Iris pigment epithelial cell (primary cell): ENCODE data around the gene SMIM12.
A peak's percentile ranks its signal among the peaks of the same experiment; 100 is the strongest.

Experiments
- DNase-seq: peaks from one replicate; pipeline ENCODE4 v3.0.0-alpha.2; 2011; ENCODE audit warnings: low read depth

SMIM12 gene

DNA sequence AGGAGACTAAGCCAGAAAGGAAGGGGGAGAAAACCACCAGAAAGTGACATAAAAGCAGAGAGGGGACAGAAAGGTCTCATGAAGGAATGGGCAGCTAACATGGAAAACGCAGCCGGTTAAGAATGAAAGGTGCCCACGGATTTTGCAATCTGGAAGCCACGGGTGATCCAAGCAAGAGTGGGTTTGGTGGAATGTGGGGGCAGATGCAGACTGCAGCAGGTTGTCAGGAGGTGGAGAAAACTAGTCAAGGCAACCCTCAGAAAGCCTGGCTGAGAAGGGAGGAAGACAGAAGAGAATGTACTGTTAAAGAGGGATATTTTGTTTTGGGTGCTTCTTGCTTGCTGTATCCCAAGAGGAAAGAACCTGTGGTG lies 12.6 kb upstream of the SMIM12 start:
- DNase-seq: no peak

DNA sequence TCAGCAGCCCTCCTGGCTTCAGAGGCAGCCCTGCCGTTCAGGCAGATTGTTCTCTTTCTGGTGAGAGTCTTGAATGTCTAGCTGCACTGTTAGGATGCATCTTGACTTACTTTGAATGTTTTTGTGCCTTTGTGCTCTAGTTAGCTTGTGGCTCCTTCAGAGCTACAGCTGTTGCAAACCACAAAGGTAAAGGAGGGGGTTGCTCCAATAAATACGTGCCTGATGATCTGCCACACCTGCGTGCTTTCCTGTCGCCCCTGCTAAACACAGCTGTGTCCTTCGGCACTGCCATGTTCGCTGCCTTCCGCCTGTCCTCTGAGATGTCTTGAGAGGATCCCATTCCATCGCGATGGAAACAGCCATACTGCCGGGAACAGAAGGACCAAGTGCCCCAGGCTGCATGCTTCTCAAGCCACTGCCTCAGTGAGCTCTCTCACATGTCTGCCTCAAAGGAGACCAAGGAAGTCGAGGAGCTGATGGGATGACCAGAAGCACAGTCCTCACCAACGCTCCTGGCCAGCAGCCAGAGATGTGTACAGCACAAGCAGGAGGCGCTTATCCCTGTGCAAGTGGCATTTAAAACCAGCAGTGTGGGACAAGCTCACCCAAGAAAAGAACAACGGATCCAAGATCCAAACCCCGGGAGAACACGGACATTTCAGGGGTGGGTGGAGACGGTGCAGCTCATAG lies 12.0 kb upstream of the SMIM12 start:
- no peak for DNase-seq

DNA sequence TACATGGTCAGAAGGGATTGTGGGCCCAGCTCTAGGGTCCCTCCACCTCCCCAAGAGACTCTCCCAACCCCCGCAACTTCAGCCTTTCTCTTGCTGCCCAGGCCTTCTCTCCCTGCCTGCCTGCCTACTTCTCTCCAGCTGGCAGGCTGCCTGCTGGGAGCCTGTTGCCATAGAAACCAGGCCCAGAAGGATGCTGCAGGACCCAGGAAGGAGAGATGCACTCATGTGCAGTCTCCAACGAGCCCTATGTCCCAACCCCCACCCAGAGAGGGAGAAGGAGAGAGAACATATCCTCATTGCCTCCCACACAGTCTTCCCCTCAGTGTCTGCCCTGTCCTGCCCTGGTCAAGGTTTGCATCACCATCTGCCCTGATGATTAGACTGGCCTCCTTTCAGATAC lies 10.8 kb upstream of the SMIM12 start:
- DNase-seq: no peak

DNA sequence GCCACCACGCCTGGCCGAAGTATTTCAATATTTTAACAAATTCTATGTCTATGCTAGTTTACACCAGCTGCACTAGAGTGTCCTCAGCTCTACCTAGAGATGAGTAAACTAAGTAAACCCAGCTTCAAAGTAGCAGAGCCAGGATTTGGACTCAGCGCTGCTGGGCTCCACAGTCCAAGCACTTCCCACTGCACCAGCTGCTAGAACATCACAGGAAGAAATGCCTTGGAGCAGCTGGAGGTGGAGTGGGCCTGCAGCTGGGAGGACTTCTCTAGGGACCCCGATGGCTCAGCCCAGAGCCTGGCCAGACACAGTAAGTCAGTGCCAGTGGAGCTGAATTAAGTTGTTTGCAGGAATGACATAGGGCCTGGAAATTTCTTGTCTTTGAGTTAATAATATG lies 10.2 kb upstream of the SMIM12 start:
- DNase-seq: no peak

DNA sequence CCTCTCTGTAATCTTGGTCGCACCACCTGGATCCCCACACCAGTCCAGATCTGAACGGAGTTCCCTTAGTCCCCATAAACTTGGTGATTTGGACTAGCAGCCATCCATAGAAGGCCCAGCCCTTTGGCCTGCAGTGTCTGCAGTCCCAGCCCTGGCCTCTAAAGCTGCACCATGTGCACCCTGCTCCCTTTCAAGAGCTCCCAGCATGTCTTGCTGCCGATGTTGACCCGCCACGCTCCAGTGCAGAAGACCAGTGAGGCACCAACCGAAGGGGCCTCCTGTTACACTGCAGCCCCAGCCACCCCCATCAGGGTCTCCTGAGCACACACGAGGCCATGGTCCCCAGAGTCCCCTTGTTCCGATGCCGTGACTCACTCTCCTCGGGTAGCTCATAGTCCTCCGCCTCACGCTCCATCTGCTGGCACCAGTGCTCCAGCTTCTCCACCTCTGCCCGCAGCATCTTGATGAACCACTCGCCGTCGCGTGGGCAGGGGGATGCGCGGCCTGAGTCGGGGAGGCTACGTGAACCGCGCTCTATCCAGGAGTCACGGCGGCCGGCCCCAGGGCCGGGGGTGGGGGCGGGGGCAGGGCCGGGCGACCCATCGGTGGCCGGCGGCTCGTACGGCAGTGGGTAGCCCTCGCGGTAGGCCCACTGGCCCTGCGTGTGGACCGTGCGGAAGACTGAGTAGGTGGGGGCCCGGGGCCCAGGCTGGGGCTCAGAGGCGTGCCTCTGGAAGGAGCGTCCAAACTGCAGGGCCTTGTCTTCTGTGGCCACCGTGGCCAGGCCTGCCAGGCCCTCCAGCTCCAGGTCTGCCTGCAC lies 8.9 kb upstream of the SMIM12 start:
- no peak for DNase-seq

DNA sequence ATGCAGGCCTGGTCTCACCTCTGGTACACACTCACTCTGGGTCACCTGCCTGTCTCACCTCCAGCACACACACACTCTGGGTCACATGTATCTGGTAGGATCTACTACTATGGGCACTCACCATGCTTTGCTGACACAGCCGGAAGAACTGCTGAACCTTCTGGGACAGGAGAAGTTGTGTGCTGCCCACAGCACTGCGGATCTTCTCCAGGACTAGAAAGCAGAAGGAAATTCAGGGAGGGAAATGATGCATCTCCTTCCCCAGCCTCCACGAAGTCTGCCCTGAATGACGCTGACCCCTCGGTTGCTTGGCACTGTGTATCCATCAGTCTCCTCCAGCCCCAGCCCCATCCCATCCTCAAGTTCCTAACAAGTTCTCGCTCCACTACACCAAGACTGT lies 7.9 kb upstream of the SMIM12 start:
- DNase-seq: no peak

DNA sequence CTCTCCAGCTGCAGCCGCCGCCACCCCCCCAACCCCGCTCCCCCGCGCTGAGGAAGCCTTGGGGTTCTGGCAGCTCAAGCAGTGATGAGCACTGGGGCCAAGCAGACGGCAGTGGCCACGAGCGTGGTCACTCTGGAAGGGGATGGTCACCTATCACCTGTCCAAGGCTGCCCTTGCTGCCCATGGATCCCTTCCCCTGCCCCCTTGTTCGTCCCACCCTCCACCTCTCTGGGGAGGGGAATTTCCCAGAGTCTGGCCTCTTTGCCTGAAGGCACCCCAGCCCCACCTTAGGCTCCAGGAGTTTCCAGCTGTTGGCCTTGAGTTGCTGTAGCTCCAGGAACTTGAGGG lies 7.2 kb upstream of the SMIM12 start:
- DNase-seq: no peak

DNA sequence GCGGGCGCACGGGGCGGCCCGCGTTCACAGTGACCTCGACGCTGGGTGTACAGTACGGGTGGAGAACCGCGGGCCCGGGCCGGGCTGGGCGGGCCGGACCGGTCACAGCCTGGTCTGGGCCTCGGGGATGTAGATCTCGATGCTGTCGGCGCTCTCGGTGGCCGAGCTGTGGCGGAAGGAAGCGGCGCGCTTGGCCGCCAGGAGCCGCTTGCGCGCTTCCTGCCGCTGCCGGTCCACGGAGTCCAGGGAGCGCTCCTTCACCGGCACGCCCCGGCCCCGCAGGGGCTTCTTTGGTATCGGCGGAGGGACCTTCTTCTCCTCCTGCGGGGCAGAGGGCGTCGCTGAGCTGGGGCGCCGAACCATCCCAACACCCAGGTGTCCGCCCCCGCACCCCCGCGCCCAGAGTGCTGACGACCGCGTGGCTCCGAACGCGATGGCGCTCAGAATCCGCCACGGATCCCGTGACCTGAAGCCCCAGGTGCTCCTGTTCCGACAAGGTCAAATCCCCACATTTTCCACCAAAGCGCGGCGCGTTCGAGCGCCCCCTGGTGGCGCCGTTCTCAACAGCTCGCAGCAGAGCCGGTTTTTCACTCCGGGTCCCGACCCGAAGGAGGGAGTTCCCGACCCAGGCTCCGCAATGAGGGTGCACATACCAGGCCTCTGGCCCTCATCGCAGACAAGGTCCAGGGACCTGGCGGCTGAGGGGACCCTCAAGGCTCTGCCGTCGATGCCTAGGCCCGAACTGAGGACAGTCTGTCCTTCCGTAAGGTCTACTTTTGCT lies 6.6 kb upstream of the SMIM12 start:
- DNase-seq: peak; percentile 44

DNA sequence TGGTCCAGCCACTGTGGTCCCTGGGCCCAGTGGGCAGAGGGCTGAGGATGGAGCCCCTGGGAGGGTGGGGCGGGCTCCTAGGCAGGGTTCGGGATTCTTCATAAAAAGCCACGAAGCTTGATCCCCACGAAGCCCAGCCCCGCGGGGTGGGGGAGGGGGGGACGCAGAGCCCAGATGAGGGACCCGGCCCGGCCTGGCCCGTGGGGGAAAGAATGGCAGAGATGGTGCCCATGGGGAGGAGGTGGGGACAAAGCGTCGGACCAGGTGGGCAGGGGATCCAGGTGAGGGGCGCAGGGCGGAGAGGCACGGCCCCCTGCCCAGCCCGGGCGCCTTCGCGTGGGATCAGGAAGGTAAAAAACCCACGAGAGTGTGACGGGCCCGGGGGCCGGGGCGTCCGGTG lies 6.0 kb upstream of the SMIM12 start:
- DNase-seq: no peak

DNA sequence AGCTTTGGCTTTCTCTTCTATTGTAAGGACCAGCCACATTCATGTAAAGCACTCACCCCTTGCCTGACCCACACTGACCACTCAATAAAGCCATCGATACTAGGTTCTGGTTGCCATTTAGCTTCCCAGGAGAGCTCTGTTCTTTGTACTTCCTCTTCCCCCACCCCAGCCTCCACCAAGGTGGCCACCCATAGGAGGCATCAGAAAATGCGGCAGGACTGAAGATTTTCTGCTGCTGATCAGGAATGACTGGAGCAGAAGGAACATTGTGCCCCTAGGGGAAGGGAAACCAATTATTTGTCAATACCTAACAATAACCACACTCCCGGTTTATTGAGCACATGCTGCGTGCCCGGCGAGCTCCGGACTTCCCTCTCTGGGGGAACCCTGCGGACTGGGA lies 5.2 kb upstream of the SMIM12 start:
- no peak for DNase-seq

DNA sequence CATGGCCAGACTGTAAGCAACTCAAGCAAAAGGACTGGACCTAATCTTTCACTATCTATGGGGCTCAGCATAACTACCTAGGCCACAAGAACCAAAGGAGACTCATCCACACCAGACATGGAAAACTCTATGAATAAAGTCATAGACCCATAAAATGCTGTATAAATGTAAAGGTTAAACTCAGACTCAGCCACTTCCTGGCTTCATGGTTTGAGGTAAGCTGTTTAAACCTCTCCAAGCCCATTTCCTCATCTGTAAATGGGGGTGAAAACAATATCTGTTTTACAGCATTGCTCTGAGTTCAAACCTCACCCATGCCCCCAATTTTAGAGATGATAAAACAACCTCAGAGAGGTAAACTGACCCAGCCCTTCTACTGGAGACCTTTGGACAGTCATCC lies 4.0 kb upstream of the SMIM12 start:
- no peak for DNase-seq

DNA sequence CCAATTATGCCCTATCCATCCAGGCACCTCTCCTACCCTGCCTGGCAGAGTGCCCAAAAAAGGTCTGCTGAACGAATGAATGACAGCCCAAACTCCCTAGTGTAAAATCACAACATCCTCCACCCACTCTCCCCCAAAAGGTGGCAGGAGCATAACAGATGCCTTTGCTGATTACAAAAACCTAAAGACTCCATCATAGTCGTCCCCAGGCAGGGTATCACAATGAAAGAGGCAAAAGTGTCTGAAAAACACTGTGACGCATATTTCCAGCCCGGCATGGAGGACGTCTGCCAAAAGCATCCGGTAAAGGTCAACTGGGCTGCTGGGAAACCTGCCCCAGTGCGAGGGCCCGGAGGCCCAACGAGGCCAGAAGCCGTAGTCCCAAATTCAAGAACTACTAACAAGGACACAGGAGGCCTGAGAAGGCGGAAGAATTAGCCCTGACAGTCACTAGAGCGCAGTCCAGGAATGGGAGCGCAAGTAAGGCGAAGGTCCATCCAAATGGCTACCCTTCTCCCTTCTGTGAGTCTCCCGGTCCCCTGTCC lies 576 bp downstream of the SMIM12 start:
- DNase-seq: peak; percentile 64

DNA sequence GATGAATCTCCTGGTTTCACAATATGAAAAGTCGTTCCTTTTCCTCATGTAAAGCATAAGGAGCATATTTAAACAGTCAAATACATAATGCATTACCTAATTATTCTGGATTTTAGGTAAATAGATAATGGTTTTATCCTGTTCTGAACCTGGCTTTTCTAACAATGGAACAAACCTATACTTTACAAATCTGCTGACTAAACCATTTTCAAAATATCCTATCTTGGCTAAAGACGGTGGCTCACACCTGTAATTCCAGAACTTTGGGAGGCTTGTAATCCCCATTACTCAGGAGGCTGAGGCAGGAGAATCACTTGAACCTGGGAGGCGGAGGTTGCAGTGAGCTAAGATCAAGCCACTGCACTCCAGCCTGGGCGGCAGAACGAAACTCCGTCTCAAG lies 2.9 kb downstream of the SMIM12 start:
- no peak for DNase-seq

DNA sequence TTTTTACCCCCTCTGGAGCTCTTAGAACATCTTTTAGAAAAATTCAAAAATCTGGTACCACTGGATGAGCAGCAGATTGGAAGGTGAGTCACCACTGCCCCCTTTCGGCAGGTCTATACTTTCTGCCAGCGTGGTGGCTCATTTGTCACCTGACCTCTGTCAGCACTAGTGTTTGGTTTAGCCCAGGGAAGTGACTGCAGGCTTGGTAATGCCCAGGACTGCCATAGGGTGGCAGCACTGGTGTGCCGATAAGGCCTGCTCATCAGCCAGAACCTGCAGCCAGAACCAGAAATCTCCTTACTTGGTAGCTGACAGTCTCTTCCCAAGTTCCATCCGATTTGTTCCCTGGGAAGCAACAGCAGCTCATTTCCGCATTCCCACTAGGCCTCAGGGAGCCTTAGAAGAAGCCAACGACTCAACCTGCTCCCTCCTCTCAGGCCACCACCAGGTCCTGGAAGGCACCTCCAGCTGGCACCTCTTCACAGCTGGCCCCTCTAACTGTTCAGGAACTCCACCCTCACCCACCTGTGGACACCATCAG lies 6.8 kb downstream of the SMIM12 start:
- peak; percentile 95 for DNase-seq

DNA sequence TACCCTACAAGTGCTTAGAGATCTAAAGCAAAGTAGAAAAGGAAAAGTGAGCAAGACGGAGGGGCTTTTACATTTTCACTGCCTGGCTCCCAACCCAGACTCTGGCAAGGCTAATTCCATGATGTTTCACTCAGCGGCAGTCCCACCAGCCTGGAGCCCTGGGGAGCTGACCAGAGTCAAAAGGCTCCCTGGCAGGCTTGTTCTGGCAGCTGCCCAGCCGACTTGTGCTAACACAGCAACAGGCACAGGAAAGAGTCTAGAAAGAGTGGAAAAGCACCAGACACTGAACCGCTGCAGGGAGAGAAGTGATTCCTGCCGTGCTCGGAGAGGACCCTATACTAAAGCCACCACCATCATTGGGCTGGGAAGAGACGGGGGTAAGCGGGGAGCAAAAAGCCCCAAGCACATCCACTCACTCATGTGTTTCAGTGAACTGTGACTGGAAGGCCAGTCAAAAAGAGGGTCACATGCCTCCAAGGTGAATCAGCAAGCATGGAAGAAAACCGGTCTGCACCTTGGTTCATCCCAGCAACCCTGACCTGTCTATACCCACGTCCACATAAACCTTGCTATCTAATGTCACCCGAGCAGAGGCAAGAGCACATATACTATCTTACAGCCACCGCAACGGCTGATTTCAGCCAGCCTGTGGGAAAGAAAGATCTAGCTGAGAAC lies 8.0 kb downstream of the SMIM12 start:
- no peak for DNase-seq

DNA sequence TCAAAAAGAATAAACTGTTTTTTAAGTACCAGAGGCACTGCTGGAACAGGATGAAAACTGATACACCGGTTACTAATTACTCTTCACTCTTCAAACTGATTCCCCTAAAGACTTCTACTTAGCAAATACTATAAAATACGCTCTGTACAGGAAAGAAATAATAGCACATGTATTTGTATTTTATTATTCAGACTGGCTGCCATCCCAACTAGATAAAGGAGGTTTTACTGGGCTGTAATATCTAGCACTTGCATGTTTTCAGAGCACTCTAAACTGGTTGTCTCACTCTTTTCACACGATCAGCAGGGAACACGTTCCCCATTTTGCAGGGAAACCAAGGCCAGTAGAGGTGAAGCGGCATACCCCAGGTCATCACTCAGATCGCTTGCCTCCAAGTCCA lies 9.2 kb downstream of the SMIM12 start:
- no peak for DNase-seq

DNA sequence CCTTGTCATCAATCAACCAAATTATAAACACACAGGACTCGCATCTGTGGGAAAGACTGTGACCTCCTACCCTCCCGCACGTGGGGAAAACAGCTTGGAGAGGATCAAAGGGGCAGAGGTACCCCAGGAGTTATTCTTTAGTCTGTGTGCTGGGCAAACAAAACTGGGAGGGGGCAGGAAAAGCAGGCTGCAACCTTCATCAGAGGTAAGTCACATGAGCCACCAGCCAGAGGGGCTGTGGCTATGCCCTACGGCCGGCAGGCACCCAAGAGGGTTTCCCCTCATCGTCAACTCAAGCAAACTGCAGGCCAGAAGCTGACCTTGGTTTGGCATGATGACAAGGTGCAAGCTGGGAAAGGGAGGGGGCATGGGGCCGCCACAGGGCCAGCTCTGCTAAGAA lies 12.5 kb downstream of the SMIM12 start:
- DNase-seq: no peak

DNA sequence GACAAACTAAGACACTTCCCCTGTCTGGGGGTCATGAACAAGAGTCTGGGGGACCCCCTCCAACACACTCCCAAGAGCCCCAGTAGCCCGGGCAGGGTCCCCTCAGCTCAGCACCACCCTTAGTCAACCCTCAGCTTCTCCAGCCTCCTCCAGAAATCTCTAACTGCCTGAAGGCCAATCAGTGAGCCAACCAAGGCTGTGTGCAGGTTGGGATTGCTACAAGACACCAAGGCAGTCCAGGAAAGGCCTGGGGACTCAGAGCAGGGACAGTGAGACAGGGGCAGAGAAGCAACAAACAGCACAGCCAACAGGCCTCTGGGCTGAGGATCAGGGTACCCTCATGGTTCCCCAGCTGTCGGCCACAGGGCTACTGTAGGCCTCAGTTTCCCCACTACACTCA lies 13.3 kb downstream of the SMIM12 start:
- no peak for DNase-seq

DNA sequence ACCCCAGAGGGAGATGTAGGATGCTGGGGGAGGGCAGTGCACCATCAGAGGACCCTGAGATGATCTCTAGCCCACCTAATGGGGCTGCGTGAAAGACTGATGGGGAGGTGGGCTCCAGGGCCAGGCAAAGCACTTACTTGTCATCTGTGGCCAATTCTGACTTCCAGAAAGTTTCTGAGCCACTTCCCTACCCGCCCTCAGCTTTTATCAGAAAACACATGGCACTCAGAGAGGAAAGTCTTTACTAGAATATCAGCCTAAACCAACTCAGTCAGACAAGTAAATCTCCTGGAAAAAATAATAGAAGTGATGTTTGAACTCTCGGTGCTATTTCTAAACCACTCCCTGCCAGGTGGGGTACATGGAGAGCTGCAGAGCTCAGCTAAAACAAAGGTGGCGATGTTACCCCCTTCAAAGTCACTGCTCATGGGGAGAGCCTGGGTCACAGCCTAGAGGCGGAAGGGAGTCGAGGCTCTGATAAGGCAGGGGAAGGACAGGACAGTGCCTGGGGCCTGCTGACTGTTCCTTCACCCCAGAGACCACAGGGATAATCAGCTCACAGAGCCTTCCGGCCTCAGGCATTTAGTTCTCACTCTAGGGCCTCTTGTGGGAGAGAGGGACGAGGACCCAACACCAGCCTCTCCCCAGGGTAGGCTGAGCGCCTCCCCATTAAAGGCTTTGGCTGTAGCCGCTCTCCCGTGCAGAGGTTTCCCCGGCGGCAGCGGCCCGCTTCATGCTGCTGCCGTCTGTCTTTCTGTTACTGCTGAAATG lies 14.2 kb downstream of the SMIM12 start:
- DNase-seq: no peak

DNA sequence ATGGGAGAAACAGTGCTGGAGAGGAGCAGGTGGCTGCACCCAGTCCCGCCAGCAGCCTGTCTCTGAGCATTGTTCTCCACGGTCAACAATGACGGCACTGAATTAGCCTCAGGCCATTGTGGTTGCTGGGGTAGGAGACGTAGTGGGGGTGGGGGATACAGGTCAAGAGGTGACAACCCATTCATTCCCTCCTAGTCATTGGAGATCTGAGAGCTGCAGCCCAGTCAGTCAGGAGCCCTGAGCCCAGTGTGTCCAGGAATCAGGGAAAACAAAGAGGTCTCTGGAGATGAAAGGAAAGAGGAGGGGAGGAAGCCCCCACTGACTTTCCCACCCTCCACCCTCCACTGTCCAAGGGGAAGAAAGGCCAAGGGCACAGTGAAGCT lies 15.3 kb downstream of the SMIM12 start:
- DNase-seq: no peak
